Lower lobe of right lung (tissue), 2 donors: ENCODE measurements around the gene TMEM236. TPM values are rescaled to one million over a fixed set of nuclear protein-coding genes. Genes with fewer than 3 reads are reported as not detected.

Source experiments
- ATAC-seq, 2 donors: fragments of 200-7000 bp; cut with Tn5 transposase; one replicate each; pipeline ENCODE4 v1.9.1; 2020 to 2022; ENCODE audit warnings: mild to moderate bottlenecking in 2 of 2, moderate library complexity in 2 of 2
- DNase-seq: peaks from one replicate; pipeline ENCODE4 v3.0.0-alpha.2; 2020
- H3K27ac ChIP-seq: fragments of 200-600 bp; one replicate; pipeline ENCODE4 v1.8.0; 2022
- H3K27me3 ChIP-seq: fragments of 200-600 bp; one replicate; pipeline ENCODE4 v1.8.0; 2022; ENCODE audit warnings: low read depth
- H3K36me3 ChIP-seq: fragments of 200-600 bp; one replicate; pipeline ENCODE4 v1.8.0; 2022; ENCODE audit warnings: mild to moderate bottlenecking
- H3K4me1 ChIP-seq: fragments of 200-600 bp; one replicate; pipeline ENCODE4 v1.8.0; 2022
- H3K4me3 ChIP-seq: fragments of 200-600 bp; one replicate; pipeline ENCODE4 v1.8.0; 2022; ENCODE audit warnings: mild to moderate bottlenecking
- H3K9me3 ChIP-seq: fragments of 200-600 bp; one replicate; pipeline ENCODE4 v1.8.0; 2022
- intact Hi-C: fragments of 100-400 bp; cut with DNase I; formaldehyde crosslinking; loops from one replicate; pipeline ENCODE4 v1.11.0; 2022
- total RNA-seq: library from RNA; stranded (reverse); fragmentation: NEBNext Ultra II Directional; extraction: Animal tissue kit (Norgen Biotek cat#: 25700); gene quantifications from one replicate; pipeline ENCODE4 v1.2.1, GENCODE V29; 2021
- TF ChIP-seq, protein P1 (sequence below): fragments of 200-600 bp; IDR thresholded peaks from one replicate; pipeline ENCODE4 v1.8.0; 2022; ENCODE audit warnings: antibody characterized with exemption, mild to moderate bottlenecking
- donor health status: DM: no; HTN: yes; CAD: no; lungs with severe emphysema.

TMEM236 gene
- total RNA-seq, 1 donor from 2014 or later = 5.9 TPM

DNA sequence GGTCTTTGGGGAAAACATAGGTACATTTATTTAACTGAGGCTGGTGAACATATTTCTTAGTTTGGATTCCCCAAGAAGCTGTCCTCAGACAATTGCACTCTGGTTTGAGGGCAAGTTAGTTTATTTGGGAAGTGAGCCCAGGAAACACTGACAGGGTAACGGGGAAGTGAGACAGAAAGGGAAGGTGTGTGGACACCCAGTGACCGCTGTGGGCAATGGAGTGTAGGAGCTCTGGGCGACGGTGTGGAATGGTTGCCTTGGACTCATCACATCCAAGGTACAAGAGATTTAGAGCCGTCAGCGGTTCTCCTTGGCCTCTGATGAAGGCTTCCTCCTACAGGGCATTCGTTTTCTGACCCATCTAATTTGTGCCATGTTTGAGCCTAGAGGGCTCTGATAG, 64.2 kb downstream of the TMEM236 start:
- Histone ChIP-seq H3K9me3 (no peaks in the 10 kb centered on the region), H3K4me1 (peaks cover 7% of the 10 kb centered on the region), H3K27ac (no peak overlapping the region), H3K36me3 (no peaks in the 10 kb centered on the region), H3K4me3 (no peak overlapping the region), H3K27me3 (no peaks in the 10 kb centered on the region)
- intact Hi-C loops = no loop called here
- TF ChIP-seq, protein P1, sequence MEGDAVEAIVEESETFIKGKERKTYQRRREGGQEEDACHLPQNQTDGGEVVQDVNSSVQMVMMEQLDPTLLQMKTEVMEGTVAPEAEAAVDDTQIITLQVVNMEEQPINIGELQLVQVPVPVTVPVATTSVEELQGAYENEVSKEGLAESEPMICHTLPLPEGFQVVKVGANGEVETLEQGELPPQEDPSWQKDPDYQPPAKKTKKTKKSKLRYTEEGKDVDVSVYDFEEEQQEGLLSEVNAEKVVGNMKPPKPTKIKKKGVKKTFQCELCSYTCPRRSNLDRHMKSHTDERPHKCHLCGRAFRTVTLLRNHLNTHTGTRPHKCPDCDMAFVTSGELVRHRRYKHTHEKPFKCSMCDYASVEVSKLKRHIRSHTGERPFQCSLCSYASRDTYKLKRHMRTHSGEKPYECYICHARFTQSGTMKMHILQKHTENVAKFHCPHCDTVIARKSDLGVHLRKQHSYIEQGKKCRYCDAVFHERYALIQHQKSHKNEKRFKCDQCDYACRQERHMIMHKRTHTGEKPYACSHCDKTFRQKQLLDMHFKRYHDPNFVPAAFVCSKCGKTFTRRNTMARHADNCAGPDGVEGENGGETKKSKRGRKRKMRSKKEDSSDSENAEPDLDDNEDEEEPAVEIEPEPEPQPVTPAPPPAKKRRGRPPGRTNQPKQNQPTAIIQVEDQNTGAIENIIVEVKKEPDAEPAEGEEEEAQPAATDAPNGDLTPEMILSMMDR = no peak
- ATAC-seq (peak in 1 of 2 donors; percentile 61), DNase-seq (no peak)

DNA sequence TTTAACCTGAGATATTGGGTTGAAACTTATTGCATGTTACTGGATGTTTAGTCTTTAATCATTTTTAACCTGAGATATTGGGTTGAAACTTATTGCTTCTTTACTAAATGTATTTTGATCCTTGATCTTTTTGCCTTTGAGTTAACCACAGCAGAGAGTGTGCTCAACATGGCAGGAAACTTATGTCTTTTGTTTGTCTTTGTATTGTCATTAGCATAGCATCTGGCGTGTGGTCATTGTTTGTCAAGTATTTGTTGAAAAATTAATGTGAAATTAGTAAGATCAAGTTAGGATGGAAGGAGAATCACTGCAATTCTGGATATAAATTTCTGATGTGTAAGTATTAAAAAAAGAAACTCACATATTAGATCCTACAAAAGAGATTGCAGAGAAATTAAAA, 65.3 kb downstream of the TMEM236 start:
- TF ChIP-seq, protein P1 = no peak
- H3K9me3 ChIP-seq = no peaks in the 10 kb centered on the region
- no peak overlapping the region for H3K27ac ChIP-seq
- no peak for ATAC-seq
- H3K27me3 ChIP-seq = no peaks in the 10 kb centered on the region
- H3K4me1 ChIP-seq = peaks cover 7% of the 10 kb centered on the region
- H3K36me3 ChIP-seq = no peaks in the 10 kb centered on the region
- no peak for DNase-seq
- no peak overlapping the region for H3K4me3 ChIP-seq
- intact Hi-C loops = no loop called here

DNA sequence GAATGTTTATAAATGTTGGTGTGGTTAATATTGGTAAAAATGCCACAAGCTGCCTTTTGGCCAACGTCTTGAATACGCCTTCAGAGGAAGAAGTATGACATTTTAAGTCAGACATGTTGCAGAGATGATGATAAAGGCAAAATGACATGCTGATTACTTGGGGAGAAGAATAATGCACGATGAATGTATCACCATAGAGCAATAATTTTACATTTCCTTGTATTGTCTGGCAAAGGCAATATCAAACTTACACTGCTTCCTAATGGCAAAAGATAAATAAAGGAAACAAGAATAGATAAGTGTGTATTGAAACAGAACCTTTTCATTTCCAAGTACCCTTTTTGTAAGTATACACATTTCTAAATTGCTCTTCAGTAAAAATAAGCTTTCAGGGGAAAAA, 65.8 kb downstream of the TMEM236 start:
- intact Hi-C loops = no loop called here
- TF ChIP-seq, protein P1 = no peak
- Histone ChIP-seq H3K9me3 (no peaks in the 10 kb centered on the region), H3K27me3 (no peaks in the 10 kb centered on the region), H3K4me3 (no peak overlapping the region), H3K4me1 (peaks cover 7% of the 10 kb centered on the region), H3K36me3 (no peaks in the 10 kb centered on the region), H3K27ac (no peak overlapping the region)
- DNase-seq (no peak), ATAC-seq (no peak)

DNA sequence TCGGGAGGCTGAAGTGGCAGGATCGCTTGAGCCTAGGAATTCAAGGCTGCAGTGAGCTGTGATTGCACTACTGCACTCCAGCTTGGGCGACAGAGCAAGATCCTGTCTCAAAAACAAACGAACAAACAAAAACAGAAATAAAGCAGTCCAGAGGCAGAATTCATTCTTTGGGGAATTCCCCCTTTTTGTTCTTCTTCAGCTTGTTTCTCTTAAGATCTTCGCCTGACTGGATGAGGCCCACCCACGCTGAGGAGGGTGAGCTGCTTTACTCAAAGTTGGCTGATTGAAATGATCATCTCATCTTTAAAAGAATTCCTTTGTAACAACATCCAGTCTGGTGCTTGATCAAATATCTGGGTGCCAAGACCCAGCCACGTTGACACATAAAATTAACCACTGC, 67.8 kb downstream of the TMEM236 start:
- intact Hi-C loops = no loop called here
- Histone ChIP-seq H3K9me3 (no peaks in the 10 kb centered on the region), H3K4me3 (no peak overlapping the region), H3K36me3 (no peaks in the 10 kb centered on the region), H3K27me3 (no peaks in the 10 kb centered on the region), H3K4me1 (peaks cover 7% of the 10 kb centered on the region), H3K27ac (no peak overlapping the region)
- no peak for DNase-seq
- no peak for ATAC-seq
- TF ChIP-seq, protein P1 = no peak

DNA sequence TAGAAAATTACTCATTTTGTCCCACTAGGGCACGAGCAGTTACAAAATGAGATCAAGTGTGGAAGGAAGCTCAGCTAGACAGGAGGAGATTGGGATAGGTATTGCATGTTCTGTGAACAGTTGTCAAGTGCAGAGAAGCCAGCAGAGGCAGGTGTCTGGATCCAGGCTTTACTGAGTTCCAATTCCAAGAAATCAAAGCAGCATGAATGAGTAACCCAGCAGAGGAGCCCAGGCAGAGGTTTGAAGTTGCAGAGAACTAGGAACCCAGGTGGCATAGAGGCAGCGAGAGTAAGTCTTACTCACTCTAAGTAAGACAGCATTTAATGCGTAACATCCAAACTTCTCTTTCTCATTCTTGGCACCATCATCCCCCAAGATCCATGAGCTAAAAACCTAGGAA, 68.9 kb downstream of the TMEM236 start:
- no peak overlapping the region for H3K4me3 ChIP-seq
- no peak for ATAC-seq
- H3K27ac ChIP-seq = no peak overlapping the region
- no peaks in the 10 kb centered on the region for H3K9me3 ChIP-seq
- H3K27me3 ChIP-seq = no peaks in the 10 kb centered on the region
- TF ChIP-seq, protein P1 = no peak
- intact Hi-C loops = no loop called here
- H3K4me1 ChIP-seq = peaks cover 7% of the 10 kb centered on the region
- H3K36me3 ChIP-seq = no peaks in the 10 kb centered on the region
- no peak for DNase-seq

DNA sequence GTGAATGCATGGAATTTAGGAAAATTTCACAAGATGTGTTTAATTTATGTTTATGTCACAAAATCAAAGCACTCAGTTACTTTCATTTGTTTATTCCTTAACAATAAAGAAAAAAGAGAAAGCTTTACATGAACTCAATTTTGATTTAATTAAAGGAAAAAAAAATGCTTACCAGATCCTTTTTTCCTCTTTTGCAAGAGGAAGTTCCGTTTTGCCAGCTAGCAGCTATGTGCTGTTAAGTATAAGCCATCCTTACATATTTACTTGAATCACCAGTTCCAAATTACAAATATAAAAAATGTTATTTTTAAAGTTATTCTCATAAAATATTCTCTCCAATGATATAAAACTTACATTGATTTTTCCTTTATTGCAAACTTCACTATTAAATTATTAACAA, 69.9 kb downstream of the TMEM236 start:
- intact Hi-C loops = no loop called here
- no peaks in the 10 kb centered on the region for H3K27me3 ChIP-seq
- H3K4me3 ChIP-seq = no peak overlapping the region
- ATAC-seq (no peak), DNase-seq (no peak)
- peaks cover 7% of the 10 kb centered on the region for H3K4me1 ChIP-seq
- TF ChIP-seq, protein P1 = no peak
- H3K36me3 ChIP-seq = no peaks in the 10 kb centered on the region
- H3K27ac ChIP-seq = no peak overlapping the region
- no peaks in the 10 kb centered on the region for H3K9me3 ChIP-seq
